HCT116 (cell line): Measurements from ENCODE around the gene BBS7.

ENCODE experiments used
- CTCF ChIP-seq, 3 experiments: fragments of 200-600 bp in 1 of 3; sonication (generic) in 1 of 3; IDR thresholded peaks in 2 of 3; conservative IDR thresholded peaks in 1 of 3; 2 replicates each; pipeline ENCODE4 v1.5.1; 2012 to 2017; ENCODE audit warnings: low read depth in 2 of 3, low read length in 2 of 3, antibody characterized with exemption in 1 of 3, borderline replicate concordance in 1 of 3, control low read depth in 1 of 3, mild to moderate bottlenecking in 1 of 3, mixed read lengths in 1 of 3, mixed run types in 1 of 3, moderate library complexity in 1 of 3; ENCODE audit not compliant: insufficient read depth in 1 of 3
- EZH2 ChIP-seq: fragments of 200-600 bp; sonication (generic); IDR thresholded peaks from 2 replicates; pipeline ENCODE4 v1.6.1; 2017; ENCODE audit warnings: antibody characterized with exemption, mixed run types
- JUND ChIP-seq: IDR thresholded peaks from 2 replicates; pipeline ENCODE4 v1.6.1; 2012
- MAX ChIP-seq: IDR thresholded peaks from 2 replicates; pipeline ENCODE4 v1.6.1; 2012
- POLR2A ChIP-seq: IDR thresholded peaks from 2 replicates; pipeline ENCODE4 v1.7.0; 2011; ENCODE audit warnings: borderline replicate concordance; ENCODE audit not compliant: insufficient read depth, insufficient read length; ENCODE audit errors: extremely low read depth
- SRF ChIP-seq: IDR thresholded peaks from 2 replicates; pipeline ENCODE4 v1.6.1; 2012; ENCODE audit warnings: low read depth

GRCh38 chr4:121818215-121818614 is 52.1 kb downstream of the BBS7 start:
- TF ChIP-seq CTCF (IDR thresholded peaks at IDR 0.05 in 2 of 3, conservative IDR thresholded peaks at IDR 0.05 in 1 of 3; ENCODE audit: borderline replicate concordance in 1 of 3, insufficient read depth in 1 of 3, low read depth in 2 of 3, low read length in 2 of 3) (no peak), POLR2A (no peak), SRF (no peak), MAX (no peak), EZH2 (no peak), JUND (no peak)
